ENCODE results near the gene ERICH6.

Gene ERICH6

DNA sequence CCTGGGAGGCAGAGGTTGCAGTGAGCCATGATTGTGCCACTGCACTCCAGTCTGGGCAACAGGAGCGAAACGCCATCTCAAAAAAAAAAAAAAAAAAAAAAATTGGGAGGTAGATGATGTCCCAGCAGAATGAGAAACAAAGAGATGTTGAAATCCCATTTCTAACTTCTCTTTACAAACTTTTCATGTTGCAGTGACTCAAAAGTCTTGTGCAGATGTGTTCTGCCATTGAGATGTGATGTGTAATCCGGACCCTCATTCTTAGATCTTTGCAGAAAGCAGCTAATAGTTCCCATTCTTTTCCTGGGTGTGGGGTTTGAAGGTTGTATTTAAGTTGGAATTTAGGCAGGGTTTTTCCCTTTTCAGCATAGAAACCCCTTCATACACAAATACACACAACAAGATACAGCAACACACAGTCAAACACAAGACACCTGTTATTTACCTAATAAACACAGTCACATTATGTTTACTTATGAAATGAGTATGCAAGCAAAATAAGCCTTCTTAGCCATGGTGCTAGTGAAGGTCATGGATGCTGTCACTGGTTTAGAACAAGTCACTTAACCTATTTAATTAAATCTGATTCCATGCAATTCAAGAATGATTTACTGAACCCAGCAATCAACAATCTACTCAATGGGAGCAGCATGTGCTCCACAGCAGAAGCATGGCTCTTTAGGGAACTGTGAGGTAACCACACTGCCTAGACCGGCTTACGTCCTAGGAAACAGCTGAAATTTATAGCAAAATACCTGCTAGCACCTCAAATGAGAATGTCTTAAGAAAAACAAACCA lies 44.4 kb upstream of the ERICH6 start:
- Histone ChIP-seq H3K9ac (no peak overlapping the region), H3K4me1 (peaks cover 12% of the 10 kb centered on the region)

GRCh38 chr3:150746791-150747590 lies 43.3 kb upstream of the ERICH6 start:
- no peak overlapping the region for H3K4me3 ChIP-seq (ENCODE audit: low read depth, low read length)

More for the DNA sequence above, 44.4 kb upstream of the ERICH6 start:
- Histone ChIP-seq H2AFZ (no peak overlapping the region), H3K4me2 (ENCODE audit: low read length) (no peak overlapping the region), H3K79me2 (peaks cover 50% of the 10 kb centered on the region), H3K27me3 (ENCODE audit: control insufficient read depth, insufficient read depth, low read length) (no peaks in the 10 kb centered on the region), H3K36me3 (ENCODE audit: control insufficient read depth, insufficient read depth, low read length) (no peaks in the 10 kb centered on the region), H3K27ac (no peak overlapping the region), H3K4me3 (ENCODE audit: low read depth, low read length) (no peak overlapping the region), H3K9me3 (ENCODE audit: control insufficient read depth, low read length) (no peaks in the 10 kb centered on the region)
- no peak for TF ChIP-seq CTCF (IDR thresholded peaks at IDR 0.05)

DNA sequence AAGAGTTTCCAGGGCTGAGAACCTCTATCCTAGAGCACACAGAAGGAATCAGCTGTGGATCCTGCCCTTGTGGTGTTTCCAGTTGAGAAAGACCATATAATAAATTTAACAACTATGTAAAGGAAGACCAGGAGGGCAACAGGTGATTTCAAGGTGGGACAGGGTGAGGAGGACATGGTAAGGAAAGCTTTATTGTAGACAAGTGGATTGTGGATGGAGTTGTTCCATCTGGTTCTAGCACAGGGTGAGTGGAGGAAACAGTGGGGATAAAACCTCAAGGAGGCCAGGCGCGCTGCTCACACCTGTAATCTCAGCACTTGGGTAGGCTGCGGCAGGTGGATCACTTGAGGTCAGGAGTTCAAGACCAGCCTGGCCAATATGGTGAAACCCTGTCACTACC lies 42.1 kb upstream of the ERICH6 start:
- no peak for TF ChIP-seq CTCF (IDR thresholded peaks at IDR 0.05)
- Histone ChIP-seq H3K4me2 (ENCODE audit: low read length) (no peak overlapping the region), H3K9me3 (ENCODE audit: control insufficient read depth, low read length) (no peaks in the 10 kb centered on the region), H3K4me1 (peaks cover 18% of the 10 kb centered on the region), H3K79me2 (peaks cover 34% of the 10 kb centered on the region), H3K9ac (no peak overlapping the region), H3K36me3 (ENCODE audit: control insufficient read depth, insufficient read depth, low read length) (no peaks in the 10 kb centered on the region), H3K27ac (no peak overlapping the region), H3K27me3 (ENCODE audit: control insufficient read depth, insufficient read depth, low read length) (no peaks in the 10 kb centered on the region), H3K4me3 (ENCODE audit: low read depth, low read length) (no peak overlapping the region), H2AFZ (no peak overlapping the region)

More at GRCh38 chr3:150746791-150747590, 43.3 kb upstream of the ERICH6 start:
- no peaks in the 10 kb centered on the region for H3K27me3 ChIP-seq (ENCODE audit: control insufficient read depth, insufficient read depth, low read length)
- H2AFZ ChIP-seq: no peak overlapping the region
- no peak for TF ChIP-seq CTCF (IDR thresholded peaks at IDR 0.05)
- H3K36me3 ChIP-seq (ENCODE audit: control insufficient read depth, insufficient read depth, low read length): no peaks in the 10 kb centered on the region
- H3K4me1 ChIP-seq: peaks cover 12% of the 10 kb centered on the region
- H3K27ac ChIP-seq: no peak overlapping the region
- H3K9me3 ChIP-seq (ENCODE audit: control insufficient read depth, low read length): no peaks in the 10 kb centered on the region
- H3K79me2 ChIP-seq: peaks cover 40% of the 10 kb centered on the region
- no peak overlapping the region for H3K4me2 ChIP-seq (ENCODE audit: low read length)
- no peak overlapping the region for H3K9ac ChIP-seq

DNA sequence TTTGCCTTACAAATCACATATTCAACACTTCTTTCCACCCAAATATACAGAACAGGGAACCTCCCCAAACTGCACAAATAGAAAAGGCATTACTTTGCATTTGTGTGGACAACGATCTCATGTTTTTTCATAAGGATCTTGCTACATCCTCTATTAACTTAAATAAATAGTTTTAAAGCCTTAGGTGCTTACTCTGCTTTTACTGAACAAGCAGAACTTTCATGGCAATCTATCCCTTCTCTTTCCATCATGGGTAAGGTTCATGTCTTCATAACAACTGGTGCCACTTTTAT lies 41.1 kb upstream of the ERICH6 start:
- H3K36me3 ChIP-seq (ENCODE audit: control insufficient read depth, insufficient read depth, low read length): no peaks in the 10 kb centered on the region
- no peak overlapping the region for H3K27ac ChIP-seq
- no peak overlapping the region for H3K9ac ChIP-seq
- H3K27me3 ChIP-seq (ENCODE audit: control insufficient read depth, insufficient read depth, low read length): no peaks in the 10 kb centered on the region
- no peak for TF ChIP-seq CTCF (IDR thresholded peaks at IDR 0.05)
- H3K9me3 ChIP-seq (ENCODE audit: control insufficient read depth, low read length): no peaks in the 10 kb centered on the region
- H3K4me3 ChIP-seq (ENCODE audit: low read depth, low read length): no peak overlapping the region
- peaks cover 31% of the 10 kb centered on the region for H3K79me2 ChIP-seq
- peaks cover 19% of the 10 kb centered on the region for H3K4me1 ChIP-seq
- H2AFZ ChIP-seq: no peak overlapping the region
- no peak overlapping the region for H3K4me2 ChIP-seq (ENCODE audit: low read length)
